ENCODE data around the gene CDH15.

DNA sequence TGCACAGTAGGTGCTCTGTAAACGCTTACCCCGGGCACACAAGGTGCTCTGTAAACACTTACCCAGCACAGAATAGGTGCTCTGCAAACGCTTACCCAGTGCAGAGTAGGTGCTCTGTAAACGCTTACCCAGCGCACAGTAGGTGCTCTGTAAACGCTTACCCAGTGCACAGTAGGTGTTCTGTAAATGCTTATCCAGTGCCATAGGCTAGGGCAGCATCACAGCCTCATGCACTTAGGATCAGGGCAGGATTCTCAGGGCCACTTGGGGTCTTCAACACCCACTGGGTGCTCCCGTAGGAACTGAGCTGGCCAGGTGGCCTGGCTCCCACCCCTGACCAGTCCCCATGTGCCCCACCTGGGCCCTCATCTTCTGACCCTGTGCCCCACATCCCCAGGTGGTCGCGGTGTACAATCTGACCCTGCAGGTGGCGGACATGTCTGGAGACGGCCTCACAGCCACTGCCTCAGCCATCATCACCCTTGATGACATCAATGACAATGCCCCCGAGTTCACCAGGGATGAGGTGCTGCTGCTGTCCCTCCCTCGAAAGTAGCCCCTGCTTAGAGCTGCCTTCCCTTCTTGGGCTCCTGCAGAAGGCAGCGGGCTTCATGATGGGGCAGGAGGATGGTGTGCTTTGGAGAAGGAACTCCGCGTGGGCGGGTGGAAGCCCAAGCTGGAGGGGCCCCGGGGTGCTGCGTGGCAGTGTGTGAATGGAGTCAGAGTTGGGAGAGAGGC is 15.7 kb downstream of the CDH15 start:
- TF ChIP-seq, protein P1, sequence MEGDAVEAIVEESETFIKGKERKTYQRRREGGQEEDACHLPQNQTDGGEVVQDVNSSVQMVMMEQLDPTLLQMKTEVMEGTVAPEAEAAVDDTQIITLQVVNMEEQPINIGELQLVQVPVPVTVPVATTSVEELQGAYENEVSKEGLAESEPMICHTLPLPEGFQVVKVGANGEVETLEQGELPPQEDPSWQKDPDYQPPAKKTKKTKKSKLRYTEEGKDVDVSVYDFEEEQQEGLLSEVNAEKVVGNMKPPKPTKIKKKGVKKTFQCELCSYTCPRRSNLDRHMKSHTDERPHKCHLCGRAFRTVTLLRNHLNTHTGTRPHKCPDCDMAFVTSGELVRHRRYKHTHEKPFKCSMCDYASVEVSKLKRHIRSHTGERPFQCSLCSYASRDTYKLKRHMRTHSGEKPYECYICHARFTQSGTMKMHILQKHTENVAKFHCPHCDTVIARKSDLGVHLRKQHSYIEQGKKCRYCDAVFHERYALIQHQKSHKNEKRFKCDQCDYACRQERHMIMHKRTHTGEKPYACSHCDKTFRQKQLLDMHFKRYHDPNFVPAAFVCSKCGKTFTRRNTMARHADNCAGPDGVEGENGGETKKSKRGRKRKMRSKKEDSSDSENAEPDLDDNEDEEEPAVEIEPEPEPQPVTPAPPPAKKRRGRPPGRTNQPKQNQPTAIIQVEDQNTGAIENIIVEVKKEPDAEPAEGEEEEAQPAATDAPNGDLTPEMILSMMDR (IDR thresholded peaks at IDR 0.05), result no peak
- TF ChIP-seq POLR2A (IDR thresholded peaks at IDR 0.05) (no peak), EP300 (IDR thresholded peaks at IDR 0.05) (no peak)

All from ovary (tissue), 3 donors.